Eye (tissue), 1 donor: ENCODE data around the gene TEDC1.

Experiments used
- DNase-seq: peaks from one replicate; pipeline ENCODE4 v3.0.0-alpha.2; 2015

Gene TEDC1

GRCh38 chr14:105498430-105499255, 7.6 kb downstream of the TEDC1 start:
- peak; percentile 39 for DNase-seq

DNA sequence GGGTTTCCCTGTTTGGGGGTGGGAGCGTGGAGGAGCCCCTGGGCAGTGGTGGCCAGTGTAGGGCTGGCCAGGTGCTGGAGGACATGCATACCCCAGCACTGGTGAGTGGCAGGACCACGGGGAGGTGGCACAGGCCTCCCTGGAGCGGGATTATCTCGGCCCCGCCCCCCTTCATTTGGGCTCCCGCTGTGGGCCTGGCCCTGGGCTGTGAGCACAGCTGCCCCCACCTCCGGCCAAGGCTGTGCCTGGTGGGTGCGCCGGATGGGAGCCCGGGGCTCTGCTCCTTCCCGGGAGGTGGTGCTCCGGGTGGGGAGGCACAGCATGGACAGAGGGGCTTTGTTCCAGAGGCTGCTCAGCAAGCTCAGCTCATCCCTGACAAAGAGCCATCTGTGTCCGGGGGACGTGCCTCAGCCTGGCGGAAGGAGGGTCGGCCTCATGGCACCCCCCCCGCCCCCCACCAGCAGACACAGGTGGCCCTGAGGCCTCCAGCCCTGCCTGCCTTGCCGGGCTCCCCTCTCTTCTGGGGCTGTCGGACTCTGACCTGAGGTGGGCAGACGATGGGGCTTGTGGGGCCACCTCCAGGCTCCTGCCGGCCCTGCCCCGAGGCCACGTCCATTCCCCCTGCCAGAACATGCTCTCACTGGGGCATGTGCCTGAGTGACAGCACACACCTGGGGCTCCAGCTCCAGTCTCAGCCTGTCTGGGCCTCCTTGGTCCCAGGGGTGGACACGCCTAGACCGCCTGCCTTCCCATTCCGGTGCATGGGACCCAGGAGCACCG, 8.4 kb downstream of the TEDC1 start:
- peak; percentile 61 for DNase-seq

DNA sequence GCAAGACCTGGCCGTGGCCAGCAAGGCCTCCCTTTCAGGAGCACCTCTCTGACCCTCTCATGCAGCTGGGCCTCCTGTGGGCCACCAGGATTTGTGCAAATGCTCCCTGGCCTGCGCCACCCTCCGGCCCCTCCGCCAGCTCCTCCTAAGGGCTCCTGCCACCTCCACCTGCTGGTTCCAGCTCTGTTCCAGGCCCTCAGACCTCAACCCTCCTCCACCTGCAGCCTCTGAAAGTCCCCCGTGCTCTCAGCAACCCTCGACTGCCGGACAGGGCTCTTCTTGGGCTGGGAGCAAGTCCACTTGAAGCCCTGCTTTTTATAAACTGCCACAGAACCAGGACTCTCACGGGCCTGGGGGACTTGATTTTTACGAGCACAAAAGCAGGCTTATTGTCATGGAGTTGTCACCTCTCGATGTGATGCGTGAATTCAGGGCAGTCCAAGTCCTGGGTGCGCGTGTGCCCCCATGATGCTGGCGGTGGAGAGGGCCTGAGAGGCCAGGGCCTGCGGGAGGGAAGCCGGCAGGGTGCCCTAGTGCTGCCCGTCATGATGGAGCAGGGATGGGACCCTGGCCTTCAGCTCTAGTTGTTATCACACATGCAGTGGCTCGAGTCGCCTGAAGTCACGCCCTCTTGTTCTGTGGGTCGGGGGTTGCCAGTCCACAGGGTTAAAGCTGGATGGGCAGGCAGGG, 9.1 kb downstream of the TEDC1 start:
- DNase-seq: no peak

DNA sequence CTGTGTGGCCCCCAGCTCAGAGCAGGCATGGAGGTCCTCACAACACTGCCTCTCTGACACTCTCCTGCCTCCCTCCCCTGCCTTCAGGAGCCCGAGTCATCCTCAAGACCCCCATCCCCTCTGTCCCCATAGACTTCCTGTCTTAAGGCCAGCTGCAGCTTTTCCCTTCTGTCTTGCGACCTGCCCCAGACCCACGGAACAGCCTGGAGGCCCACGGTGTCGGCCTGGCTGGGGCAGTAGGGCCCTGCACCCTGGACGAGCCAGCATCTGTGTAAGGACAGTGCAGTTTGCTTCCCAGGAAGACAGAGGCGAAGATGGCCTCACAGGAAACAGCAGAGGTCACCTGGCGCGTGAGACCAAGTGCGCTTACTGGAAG, 9.7 kb downstream of the TEDC1 start:
- DNase-seq: no peak

GRCh38 chr14:105501504-105502291, 10.7 kb downstream of the TEDC1 start:
- DNase-seq: no peak

DNA sequence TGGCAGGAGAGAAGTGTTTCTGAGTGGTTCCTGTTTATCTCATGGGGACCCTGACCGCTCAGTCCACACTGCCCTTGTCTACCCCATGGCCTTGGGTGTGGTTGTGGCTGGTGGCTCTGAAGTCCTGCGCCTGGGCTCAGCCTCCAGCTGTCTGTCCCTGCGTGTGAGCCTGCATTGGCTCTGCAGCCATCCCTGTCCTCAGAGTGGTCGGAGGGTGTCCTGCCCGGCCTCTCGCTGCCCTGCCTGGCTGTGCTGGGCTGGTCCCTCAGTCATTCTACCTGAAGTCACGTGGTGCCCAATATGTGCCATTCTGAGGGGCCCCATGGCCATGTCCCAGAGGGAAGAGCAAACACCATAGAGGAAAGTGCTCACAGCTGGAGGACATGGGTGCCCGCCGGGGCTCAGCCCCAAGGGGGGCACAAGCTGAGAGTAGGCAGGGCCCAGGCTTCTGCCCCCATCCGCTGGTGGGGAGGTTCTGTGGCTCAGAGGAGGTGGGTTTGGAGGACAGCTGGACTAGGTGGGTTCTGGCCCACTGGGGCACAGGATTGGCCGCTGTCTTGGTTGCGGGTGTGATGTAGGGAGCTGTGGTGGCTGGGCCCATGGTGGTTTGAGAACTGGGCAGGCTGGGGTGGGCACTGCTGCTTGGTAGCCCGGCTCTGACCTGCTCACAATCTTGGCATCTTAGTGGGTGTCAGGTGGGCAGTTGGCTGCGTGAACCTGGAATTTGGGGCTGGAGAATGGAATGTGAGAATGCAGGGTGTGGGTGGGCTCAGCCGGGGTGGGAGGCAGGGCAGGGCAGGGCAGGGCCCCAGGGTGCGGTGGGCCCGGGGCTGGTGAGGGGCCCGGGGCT, 11.6 kb downstream of the TEDC1 start:
- no peak for DNase-seq

DNA sequence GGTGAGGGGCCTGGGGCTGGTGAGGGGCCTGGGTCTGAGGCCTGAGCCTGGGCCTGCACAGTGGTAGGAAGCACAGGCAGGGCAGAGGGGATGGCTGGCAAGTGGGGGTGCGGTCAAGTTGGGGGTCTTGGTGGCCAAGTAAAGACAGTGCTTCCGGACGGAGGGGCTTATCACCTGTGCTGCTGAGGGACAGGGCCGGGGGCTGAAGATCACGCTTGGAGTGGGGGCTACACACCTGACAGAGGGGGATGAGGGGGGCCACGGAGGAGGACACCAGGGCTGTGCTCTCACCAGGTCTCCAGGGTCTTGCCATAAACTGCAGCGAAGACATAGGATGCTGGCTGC, 12.2 kb downstream of the TEDC1 start:
- no peak for DNase-seq

DNA sequence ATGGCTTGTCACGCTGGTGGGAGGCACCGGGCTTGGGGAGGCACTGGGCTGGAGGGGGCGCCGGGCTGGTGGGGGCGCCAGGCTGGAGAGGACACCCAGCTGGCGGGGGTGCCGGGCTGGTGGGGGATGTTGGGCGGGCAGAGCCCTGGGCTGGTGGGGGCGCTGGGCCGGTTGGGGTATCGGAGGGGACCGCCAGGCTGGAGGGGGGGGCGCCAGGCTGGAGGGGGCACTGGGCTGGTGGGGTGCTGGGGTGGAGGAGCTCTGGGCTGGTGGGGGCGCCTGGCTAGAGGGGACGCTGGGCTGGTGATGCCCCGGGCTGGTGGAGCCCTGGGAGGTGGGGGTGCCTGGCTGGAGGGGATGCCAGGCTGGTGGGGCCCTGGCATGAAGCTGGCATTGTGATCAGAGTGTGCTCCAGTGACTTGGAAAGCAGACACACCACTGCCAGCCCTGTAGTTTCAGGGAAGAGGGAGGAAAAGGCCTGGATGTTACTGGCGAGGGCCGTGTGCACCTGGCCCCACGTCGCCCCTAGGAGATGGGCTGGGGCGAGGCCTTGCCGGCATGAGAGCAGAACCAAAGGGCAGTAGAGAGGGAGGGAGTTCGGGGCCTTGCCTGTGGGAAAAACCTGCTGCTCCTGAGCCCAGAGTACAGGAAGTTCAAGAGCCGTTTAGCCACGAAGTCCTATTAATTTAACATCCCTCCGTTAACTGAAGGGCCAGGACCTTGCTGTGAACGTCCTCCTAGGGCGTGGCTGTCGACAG, 13.1 kb downstream of the TEDC1 start:
- no peak for DNase-seq

- DNase-seq: no peak
Measured at GRCh38 chr14:105505101-105505500, 14.1 kb downstream of the TEDC1 start.

DNA sequence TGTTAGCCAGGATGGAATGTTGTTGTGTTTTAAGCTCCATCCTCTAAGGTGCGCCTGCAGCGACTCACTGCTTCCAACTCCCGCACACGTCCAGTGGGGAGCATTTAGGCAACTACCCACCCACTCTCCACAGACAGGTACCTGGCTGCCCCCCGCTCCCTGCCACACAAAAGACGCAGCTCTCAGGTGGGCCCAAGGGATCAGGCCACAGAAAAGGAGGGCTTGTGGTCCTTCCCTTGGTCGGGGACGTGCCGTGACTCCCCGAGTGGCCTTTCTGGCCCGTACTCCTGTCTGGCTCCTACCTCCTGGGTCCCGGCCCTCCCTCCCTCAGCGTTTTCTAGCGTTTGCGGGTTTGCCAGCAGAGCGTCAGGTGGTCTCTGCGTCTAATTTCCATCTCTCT, 16.2 kb downstream of the TEDC1 start:
- no peak for DNase-seq

- no peak for DNase-seq
Measured at GRCh38 chr14:105508069-105508468, 17.0 kb downstream of the TEDC1 start.

- no peak for DNase-seq
Measured at GRCh38 chr14:105508601-105509000, 17.6 kb downstream of the TEDC1 start.

DNA sequence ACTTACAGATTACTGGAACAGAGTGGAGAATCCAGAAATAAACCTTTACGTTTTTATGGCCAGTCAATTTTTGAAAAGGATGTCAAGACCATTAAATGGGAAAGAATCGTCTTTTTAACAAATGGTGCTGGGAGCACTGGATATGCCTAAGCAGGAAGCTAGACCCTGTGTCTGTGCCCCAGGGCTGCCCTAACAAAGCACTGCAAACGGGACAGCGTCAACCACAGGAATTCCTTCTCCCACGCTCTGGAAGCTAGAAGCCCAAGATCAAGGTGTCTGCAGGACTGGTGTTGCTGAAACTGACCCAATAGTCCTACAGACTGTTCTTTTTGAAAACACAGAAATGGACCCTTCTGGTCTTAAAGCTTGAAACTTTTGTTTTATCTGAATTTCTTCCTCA, 26.1 kb downstream of the TEDC1 start:
- DNase-seq: no peak

- DNase-seq: no peak
Measured at GRCh38 chr14:105519946-105520698, 29.1 kb downstream of the TEDC1 start.

DNA sequence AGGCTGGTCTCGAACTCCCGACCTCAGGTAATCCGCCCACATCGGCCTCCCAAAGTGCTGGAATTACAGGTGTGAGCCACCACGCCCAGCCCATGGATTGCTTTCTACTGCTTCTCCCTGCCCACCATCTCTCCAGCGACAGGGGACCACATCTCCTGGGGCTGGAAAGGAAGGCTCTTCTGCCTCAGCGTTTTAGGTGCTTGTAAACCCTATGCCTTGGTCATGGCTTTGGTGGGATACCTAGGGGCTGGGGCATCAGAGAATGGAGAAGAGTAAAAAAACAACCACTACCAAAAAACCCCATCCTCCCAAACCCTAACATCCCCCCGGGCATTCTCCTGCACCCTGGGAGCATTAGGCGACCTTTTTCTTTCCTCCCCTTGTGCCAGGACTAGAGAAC, 34.3 kb downstream of the TEDC1 start:
- DNase-seq: no peak

- peak; percentile 59 for DNase-seq
Measured at GRCh38 chr14:105525861-105526775, 35.1 kb downstream of the TEDC1 start, which contains the start of gene TMEM121. Gene TMEM121 (plus strand): TSS chr14:105526583. CDS start chr14:105528835, 2,252 bp downstream.

- DNase-seq: peak; percentile 56
Measured at GRCh38 chr14:105526776-105527380, 35.8 kb downstream of the TEDC1 start.

- no peak for DNase-seq
Measured at GRCh38 chr14:105527381-105527825, 36.4 kb downstream of the TEDC1 start.
